HG03025 (cell line): Measurements from ENCODE around the gene LIN7A.
A peak's percentile ranks its signal among the peaks of the same experiment; 100 is the strongest.

Experiments
- ATAC-seq: cut with Tn5 transposase; IDR thresholded peaks from one replicate; pipeline ENCODE4 v1.9.1; 2021; ENCODE audit warnings: mild to moderate bottlenecking, moderate library complexity; ENCODE audit not compliant: unreplicated experiment, low FRiP score

Gene LIN7A

GRCh38 chr12:80769553-80770140 is 168.1 kb downstream of the LIN7A start:
- ATAC-seq: no peak

- ATAC-seq: peak; percentile 90
Measured at GRCh38 chr12:80766897-80767296, 170.8 kb downstream of the LIN7A start.

GRCh38 chr12:80766210-80766609 is 171.5 kb downstream of the LIN7A start:
- no peak for ATAC-seq

DNA sequence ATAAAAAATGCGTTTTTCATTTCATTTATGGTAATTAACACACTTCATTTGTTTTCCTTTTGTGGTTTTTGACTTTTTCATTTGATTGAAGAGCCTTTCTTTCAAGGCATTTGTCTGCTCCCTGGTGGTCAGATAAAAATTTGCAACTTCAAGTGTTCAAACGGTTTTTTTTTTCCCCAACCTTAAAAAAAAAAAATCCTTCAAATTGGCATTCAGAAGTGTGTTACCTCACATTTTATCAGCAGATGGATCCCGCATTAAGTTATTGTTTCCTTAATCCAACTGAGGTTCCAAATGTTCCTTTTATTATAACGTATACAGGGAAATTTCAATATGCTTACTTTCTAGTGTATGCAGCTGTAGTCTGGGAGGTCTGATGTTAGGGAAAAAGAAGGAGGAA is 173.9 kb downstream of the LIN7A start:
- ATAC-seq: no peak

DNA sequence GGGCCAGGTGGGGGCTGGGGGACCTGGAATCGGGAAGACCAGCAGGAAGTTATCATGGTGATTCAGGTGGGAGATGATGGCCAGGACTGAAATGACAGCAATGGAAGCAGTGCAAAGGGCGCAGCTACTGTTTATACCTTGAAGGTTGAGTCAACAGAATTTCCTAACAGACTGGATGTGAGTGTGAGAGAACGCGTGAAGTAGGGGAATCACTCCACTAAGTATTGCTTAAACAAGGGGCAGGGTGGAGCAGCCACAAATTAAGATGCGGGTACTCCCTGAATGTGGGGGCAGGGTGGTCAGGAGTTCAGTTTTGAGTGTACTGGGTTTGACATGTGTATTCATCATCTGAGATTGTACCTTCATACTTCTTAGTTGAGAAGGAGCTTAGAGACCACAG is 175.9 kb downstream of the LIN7A start:
- ATAC-seq: no peak

DNA sequence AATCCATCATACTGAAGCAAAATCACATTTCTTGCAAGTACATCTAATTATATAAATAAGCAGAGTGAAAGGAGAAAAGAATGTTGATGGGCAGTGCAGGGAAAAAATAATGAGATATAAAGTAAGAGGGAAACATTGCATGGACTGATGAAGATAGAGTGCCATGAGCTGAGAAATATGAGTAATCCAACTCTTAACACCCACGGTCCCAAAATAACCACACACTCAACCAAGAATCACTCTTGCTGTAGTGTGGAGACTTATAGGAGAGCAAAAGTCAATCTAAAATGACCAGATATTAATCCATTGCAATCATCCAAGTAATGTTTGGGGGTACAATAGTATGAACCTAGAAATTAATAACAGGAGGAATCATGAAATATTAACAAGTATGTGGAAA is 180.9 kb downstream of the LIN7A start:
- peak; percentile 60 for ATAC-seq

DNA sequence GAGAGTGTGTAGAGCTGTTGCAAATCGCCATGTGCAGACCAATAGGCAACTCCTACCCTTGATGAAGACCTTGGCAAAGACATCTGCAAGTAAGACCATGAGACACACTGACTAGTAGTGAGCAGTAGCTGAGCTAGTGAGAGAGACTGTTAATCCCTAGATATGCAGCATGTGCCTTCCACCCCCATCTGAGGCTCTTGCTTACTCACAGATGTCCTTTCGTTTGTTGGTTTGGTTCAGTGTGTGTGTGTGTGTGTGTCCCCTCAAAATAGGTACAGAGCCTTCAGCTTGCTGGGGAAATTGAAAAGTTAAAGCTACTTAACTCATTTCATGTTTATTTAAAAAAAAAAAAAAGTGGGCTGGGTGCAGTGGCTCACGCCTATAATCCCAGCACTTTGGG is 183.5 kb downstream of the LIN7A start:
- no peak for ATAC-seq

GRCh38 chr12:80752464-80752863 is 185.3 kb downstream of the LIN7A start:
- no peak for ATAC-seq

- ATAC-seq: no peak
Measured at GRCh38 chr12:80749456-80749855, 188.3 kb downstream of the LIN7A start.

DNA sequence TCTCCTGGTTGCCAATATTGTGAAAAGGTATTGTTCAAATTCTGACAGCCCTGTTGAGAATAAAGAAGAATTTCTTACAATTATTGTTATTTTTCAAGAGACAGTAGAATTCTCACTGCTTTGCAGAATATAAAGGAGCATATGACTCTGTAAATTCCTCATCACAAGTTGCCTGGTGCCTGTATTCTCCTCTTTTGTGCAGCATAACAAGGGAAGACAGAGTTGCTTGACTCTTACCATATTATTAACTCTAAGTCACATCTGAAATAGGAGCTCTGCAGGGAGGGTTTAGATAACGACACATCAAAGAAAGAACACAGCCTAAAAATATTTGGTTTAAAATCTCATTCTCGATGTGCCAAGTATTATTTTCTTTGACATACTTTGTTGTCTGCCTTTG is 189.9 kb downstream of the LIN7A start:
- ATAC-seq: no peak

DNA sequence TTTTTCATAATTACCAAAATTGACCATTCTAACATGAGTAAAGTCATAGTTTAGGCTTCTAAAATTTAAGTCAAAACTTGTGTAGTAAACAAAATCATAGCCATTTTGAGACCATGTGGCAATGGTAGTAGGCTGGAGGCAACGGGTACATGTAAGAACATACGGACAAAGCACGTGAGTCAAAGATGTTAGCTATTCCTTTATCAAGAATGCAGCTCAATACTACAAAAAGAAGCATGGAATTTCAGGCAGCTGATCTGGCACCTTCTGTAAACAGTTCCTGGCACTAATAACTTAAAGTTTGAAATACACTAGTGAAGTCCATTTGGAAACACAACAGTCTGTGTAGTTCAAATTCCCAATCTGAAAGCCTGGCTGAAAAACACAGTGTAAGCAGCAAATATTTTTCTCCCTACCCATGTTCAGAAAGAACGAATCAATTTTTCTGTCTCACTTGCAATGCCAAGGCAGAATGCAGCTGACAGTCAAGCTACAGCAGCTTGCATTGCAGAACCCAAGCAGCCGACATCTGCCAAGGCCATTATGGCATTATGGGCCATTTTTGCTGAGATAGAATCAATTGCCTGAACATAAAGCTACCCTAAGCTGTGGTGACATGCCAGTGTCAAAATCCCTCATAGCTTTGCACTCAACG is 191.8 kb downstream of the LIN7A start:
- ATAC-seq: no peak
